HG03439 (cell line): Measurements from ENCODE around the gene LRBA.
A peak's percentile ranks its signal among the peaks of the same experiment; 100 is the strongest.
"Not testable (repeated sequence)": the region's sequence is repeated elsewhere in the genome, so short reads cannot be mapped to it uniquely, and the experiment has no call there.

Source experiments
- ATAC-seq: cut with Tn5 transposase; IDR thresholded peaks from one replicate; pipeline ENCODE4 v1.9.1; 2021; ENCODE audit warnings: mild to moderate bottlenecking, moderate library complexity; ENCODE audit not compliant: unreplicated experiment

LRBA gene

GRCh38 chr4:150978738-150979575 lies 36.1 kb downstream of the LRBA start:
- ATAC-seq, result no peak

DNA sequence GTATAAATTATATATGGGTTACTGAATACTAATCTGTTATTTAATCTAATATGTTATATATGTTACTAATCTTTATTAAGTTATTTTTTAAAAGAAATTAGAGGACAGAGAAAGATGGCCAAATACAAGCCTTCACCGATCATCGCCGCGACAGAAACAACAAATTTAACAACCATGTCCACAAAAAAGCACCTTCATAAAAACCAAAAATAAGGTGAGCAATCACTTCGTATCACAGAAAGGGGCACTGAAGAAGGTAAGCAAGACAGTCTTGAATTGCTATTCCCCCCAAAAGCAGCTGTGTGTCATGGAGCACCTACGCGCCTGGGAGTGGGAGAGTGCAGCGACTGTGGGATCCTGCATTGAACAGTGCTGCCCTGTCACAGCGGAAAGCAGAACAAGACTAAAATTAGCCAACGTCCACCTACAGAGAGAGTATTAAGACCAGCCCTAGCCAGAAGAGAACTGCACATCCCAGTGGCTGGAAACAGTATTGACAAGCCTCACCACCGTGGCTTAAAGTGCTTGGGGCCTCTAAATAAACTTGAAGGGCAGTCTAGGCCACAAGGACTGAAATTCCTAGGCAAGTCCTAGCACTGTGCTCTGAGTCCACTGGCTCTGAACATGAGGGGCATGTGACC lies 38.5 kb downstream of the LRBA start:
- no peak for ATAC-seq

- ATAC-seq, result peak; percentile 49
Observed at GRCh38 chr4:150974750-150975149, 40.3 kb downstream of the LRBA start.

GRCh38 chr4:150974252-150974640 lies 40.8 kb downstream of the LRBA start:
- peak; percentile 2 for ATAC-seq

DNA sequence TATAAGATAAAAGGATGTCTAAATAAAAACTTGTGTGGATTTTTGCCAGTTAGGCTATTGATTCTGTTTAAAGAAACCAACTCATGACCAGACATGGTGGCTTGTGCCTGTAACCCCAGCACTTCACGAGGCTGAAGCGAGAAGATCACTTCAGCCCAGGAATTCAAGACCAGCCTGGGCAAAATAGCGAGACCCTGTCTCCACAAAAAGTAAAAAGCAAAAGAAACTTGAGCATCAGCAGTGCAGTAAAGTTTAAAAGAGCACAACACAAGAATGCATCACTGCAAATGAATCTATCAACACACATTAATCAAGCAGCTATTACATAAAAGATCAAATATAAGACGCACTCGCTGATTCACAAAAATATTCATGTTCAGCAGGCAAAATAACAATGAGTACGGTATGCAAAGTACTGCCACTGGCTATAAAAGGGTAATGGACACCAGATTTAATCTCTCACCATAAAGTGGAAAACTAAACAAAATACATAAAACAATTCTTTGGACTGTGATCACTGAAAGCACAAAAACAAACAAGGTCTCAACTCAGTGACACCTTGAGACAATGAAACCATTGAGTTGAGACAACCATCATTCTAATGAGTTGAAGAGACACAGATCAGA lies 41.3 kb downstream of the LRBA start:
- no peak for ATAC-seq

- no peak for ATAC-seq
Observed at GRCh38 chr4:150972592-150972991, 42.5 kb downstream of the LRBA start.

DNA sequence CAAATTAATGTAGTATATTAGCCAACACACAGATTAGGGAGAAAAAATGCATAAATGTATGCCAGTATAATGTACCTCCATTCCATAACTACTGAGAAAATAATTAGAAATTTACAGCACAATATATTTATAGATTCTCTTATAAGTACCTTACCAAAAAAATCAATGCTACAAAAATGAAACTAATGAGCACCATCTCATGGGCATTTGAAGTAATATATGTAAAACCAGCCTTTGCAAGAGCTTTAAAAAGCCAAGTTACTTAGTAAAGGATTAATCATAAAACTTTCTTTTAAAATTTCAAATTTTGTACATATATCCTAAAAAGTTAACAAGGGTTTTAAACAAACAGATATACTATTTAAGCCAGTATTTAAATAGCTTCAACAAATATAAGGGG lies 43.2 kb downstream of the LRBA start:
- ATAC-seq, result no peak

DNA sequence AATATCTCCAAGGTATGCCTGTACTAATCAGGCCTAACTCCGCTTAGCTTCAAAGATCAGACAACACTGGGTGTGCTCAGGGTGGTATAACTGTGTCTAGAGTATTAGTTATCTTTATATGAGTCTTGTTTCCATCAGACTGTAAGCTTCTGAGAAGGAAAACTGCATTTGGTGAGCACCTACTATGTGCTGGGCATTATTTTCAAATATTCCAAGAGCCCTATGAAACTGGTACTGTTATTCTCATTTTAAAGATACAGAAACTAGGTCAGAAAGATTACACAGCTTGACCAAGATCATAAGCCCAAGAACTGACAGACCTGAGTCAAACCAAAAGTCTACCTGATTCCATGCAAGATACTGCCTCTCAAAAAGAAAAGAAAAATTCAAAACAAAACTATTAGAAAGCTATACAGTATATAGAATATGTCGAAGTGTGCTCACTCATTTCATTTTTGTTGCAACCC lies 44.4 kb downstream of the LRBA start:
- peak; percentile 71 for ATAC-seq

GRCh38 chr4:150964754-150965153 lies 50.3 kb downstream of the LRBA start:
- ATAC-seq, result no peak

GRCh38 chr4:150963602-150964345 lies 51.3 kb downstream of the LRBA start:
- not testable (repeated sequence) for ATAC-seq

- ATAC-seq, result no peak
Observed at GRCh38 chr4:150962245-150962644, 52.8 kb downstream of the LRBA start.

GRCh38 chr4:150961566-150961965 lies 53.5 kb downstream of the LRBA start:
- ATAC-seq, result no peak

DNA sequence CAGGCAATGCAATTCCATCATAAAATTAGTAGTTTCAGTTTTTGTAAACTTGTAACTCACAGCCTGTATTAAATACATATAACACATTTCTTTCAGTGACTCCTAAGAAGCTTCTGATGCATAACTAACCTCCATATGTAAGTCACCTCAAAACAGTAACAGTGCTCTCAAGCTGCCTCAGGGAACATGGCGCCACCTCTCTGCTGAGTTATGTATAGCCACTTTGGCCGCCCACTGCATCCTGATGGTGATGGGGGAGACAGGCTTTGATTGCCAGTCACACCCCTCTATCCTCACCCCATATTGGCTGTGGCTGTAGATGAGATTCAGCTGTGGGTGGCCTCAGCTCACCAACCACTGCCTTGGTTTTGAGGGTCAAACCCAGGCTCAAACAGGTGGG lies 54.3 kb downstream of the LRBA start:
- ATAC-seq, result no peak

- ATAC-seq, result no peak
Observed at GRCh38 chr4:150960079-150960478, 55.0 kb downstream of the LRBA start.

DNA sequence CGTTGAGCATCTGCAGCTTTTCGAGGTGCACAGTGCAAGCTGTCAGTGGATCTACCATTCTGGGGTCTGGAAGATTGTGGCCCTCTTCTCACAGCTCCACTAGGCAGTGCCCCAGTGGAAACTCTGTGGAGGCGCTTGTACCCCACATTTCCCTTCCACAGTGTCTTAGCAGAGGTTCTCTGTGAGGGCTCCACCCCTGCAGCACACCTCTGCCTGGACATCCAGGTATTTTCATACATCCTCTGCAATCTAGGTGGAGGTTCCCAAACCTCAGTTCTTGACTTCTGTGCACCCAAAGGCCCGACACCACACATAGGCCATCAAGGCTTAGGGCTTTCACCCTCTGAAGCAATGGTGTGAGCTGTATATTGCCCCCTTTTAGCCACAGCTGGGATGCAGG lies 57.1 kb downstream of the LRBA start:
- ATAC-seq, result not testable (repeated sequence)

DNA sequence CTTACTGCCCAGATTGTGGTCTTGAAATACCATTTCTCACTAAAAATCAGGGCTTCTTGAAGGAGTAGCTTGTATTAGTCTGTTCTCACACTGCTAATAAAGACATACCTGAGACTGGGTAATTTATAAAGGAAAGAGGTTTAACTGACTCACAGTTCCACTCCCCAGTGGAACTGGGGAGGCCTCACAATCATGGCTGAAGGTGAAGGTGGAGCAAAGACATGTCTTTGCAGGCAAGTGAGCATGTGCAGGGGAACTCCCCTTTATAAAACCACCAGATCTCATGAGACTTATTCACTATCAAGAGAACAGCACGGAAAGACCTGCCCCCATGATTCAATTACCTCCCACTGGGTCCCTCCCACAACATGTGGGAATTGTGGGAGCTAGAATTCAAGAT lies 58.0 kb downstream of the LRBA start:
- ATAC-seq, result not testable (repeated sequence)

- not testable (repeated sequence) for ATAC-seq
Observed at GRCh38 chr4:150953916-150954315, 61.2 kb downstream of the LRBA start.

DNA sequence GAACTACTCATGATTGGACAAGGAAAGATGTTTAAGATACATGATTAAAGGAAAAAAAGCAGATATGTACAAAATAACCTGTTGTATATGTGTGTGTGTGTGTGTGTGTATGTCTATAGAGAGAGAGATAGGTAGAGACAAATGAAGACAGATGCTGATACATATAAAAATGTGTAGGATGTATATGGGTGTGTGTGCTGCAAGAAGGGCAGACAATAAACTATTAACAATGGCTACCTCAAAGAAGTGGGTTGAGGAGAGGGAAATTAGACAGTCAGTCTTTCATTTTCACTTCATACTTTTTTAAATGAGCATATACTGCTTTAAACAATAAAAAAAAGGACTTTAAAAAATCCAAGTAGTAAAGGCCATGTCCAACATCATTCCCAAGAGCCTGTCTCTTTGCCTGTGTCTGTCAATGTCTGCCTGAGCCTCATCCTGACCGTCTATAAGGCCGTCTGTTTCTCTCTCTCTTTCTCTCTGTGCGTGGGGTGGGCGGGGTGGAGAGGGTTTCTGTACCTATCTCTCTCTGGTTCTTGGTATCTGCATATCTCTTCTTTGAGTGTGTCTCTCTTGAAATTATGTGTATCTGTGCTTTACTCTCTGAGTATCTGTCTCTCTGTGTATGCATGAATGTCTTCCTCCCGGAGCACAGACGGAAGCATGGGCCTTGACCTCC lies 62.8 kb downstream of the LRBA start:
- no peak for ATAC-seq

- ATAC-seq, result peak; percentile 70
Observed at GRCh38 chr4:150950657-150951288, 64.3 kb downstream of the LRBA start.

GRCh38 chr4:150949943-150950342 lies 65.1 kb downstream of the LRBA start:
- no peak for ATAC-seq
